Measurements from ENCODE around the gene THSD4.

THSD4 gene

GRCh38 chr15:71543413-71543812 lies 428.1 kb downstream of the THSD4 start:
- H3K27ac ChIP-seq, result no peak overlapping the region
- H3K36me3 ChIP-seq, result no peaks in the 10 kb centered on the region
- no peaks in the 10 kb centered on the region for H4K20me1 ChIP-seq
- H3K4me2 ChIP-seq, result no peak overlapping the region
- H3K4me1 ChIP-seq, result no peaks in the 10 kb centered on the region
- no peaks in the 10 kb centered on the region for H3K9me3 ChIP-seq
- H3K27me3 ChIP-seq, result no peaks in the 10 kb centered on the region
- no peak overlapping the region for H3K9ac ChIP-seq
- no peak overlapping the region for H3K4me3 ChIP-seq
- TF ChIP-seq Cebpa-rat (IDR thresholded peaks at IDR 0.05), result no peak

GRCh38 chr15:71545223-71545760 lies 430.0 kb downstream of the THSD4 start:
- no peaks in the 10 kb centered on the region for H3K27me3 ChIP-seq
- no peak overlapping the region for H3K9ac ChIP-seq
- H3K36me3 ChIP-seq, result no peaks in the 10 kb centered on the region
- H3K4me2 ChIP-seq, result no peak overlapping the region
- no peak for TF ChIP-seq Cebpa-rat (IDR thresholded peaks at IDR 0.05)
- H3K4me1 ChIP-seq, result no peaks in the 10 kb centered on the region
- no peak overlapping the region for H3K27ac ChIP-seq
- no peaks in the 10 kb centered on the region for H3K9me3 ChIP-seq
- no peak overlapping the region for H3K4me3 ChIP-seq
- no peaks in the 10 kb centered on the region for H4K20me1 ChIP-seq

- Histone ChIP-seq H3K36me3 (no peaks in the 10 kb centered on the region), H4K20me1 (no peaks in the 10 kb centered on the region), H3K4me1 (no peaks in the 10 kb centered on the region), H3K4me3 (no peak overlapping the region), H3K27me3 (no peaks in the 10 kb centered on the region), H3K9ac (no peak overlapping the region), H3K27ac (no peak overlapping the region), H3K9me3 (no peaks in the 10 kb centered on the region), H3K4me2 (no peak overlapping the region)
- TF ChIP-seq Cebpa-rat (IDR thresholded peaks at IDR 0.05), result no peak
Observed at GRCh38 chr15:71545923-71546322, 430.7 kb downstream of the THSD4 start.

GRCh38 chr15:71547011-71547410 lies 431.7 kb downstream of the THSD4 start:
- TF ChIP-seq Cebpa-rat (IDR thresholded peaks at IDR 0.05), result no peak
- Histone ChIP-seq H3K4me3 (no peak overlapping the region), H3K27me3 (no peaks in the 10 kb centered on the region), H3K9me3 (no peaks in the 10 kb centered on the region), H3K27ac (no peak overlapping the region), H3K36me3 (no peaks in the 10 kb centered on the region), H3K4me1 (no peaks in the 10 kb centered on the region), H3K9ac (no peak overlapping the region), H3K4me2 (no peak overlapping the region), H4K20me1 (no peaks in the 10 kb centered on the region)

GRCh38 chr15:71548401-71548807 lies 433.1 kb downstream of the THSD4 start:
- Histone ChIP-seq H3K4me3 (no peak overlapping the region), H3K9ac (no peak overlapping the region), H3K27me3 (no peaks in the 10 kb centered on the region), H3K36me3 (no peaks in the 10 kb centered on the region), H3K4me1 (no peaks in the 10 kb centered on the region), H4K20me1 (no peaks in the 10 kb centered on the region), H3K9me3 (no peaks in the 10 kb centered on the region), H3K4me2 (no peak overlapping the region), H3K27ac (no peak overlapping the region)
- no peak for TF ChIP-seq Cebpa-rat (IDR thresholded peaks at IDR 0.05)

GRCh38 chr15:71549091-71549490 lies 433.8 kb downstream of the THSD4 start:
- no peaks in the 10 kb centered on the region for H3K4me1 ChIP-seq
- H3K9me3 ChIP-seq, result no peaks in the 10 kb centered on the region
- H3K27ac ChIP-seq, result no peak overlapping the region
- no peaks in the 10 kb centered on the region for H3K36me3 ChIP-seq
- H3K4me3 ChIP-seq, result no peak overlapping the region
- H3K27me3 ChIP-seq, result no peaks in the 10 kb centered on the region
- no peak overlapping the region for H3K9ac ChIP-seq
- TF ChIP-seq Cebpa-rat (IDR thresholded peaks at IDR 0.05), result no peak
- H3K4me2 ChIP-seq, result no peak overlapping the region
- H4K20me1 ChIP-seq, result no peaks in the 10 kb centered on the region

GRCh38 chr15:71549697-71550096 lies 434.4 kb downstream of the THSD4 start:
- TF ChIP-seq Cebpa-rat (IDR thresholded peaks at IDR 0.05), result no peak
- H3K4me1 ChIP-seq, result no peaks in the 10 kb centered on the region
- no peak overlapping the region for H3K9ac ChIP-seq
- H3K9me3 ChIP-seq, result no peaks in the 10 kb centered on the region
- H3K4me3 ChIP-seq, result no peak overlapping the region
- H3K27me3 ChIP-seq, result no peaks in the 10 kb centered on the region
- no peaks in the 10 kb centered on the region for H4K20me1 ChIP-seq
- H3K4me2 ChIP-seq, result no peak overlapping the region
- no peak overlapping the region for H3K27ac ChIP-seq
- no peaks in the 10 kb centered on the region for H3K36me3 ChIP-seq

GRCh38 chr15:71551566-71551965 lies 436.3 kb downstream of the THSD4 start:
- no peak overlapping the region for H3K27ac ChIP-seq
- H3K36me3 ChIP-seq, result no peaks in the 10 kb centered on the region
- no peaks in the 10 kb centered on the region for H3K9me3 ChIP-seq
- no peak overlapping the region for H3K4me3 ChIP-seq
- no peak for TF ChIP-seq Cebpa-rat (IDR thresholded peaks at IDR 0.05)
- H3K4me1 ChIP-seq, result no peaks in the 10 kb centered on the region
- no peaks in the 10 kb centered on the region for H4K20me1 ChIP-seq
- no peak overlapping the region for H3K4me2 ChIP-seq
- no peak overlapping the region for H3K9ac ChIP-seq
- H3K27me3 ChIP-seq, result no peaks in the 10 kb centered on the region

- Histone ChIP-seq H3K36me3 (no peaks in the 10 kb centered on the region), H3K4me2 (no peak overlapping the region), H3K4me1 (no peaks in the 10 kb centered on the region), H3K27me3 (no peaks in the 10 kb centered on the region), H3K27ac (no peak overlapping the region), H3K4me3 (no peak overlapping the region), H3K9ac (no peak overlapping the region), H3K9me3 (no peaks in the 10 kb centered on the region), H4K20me1 (no peaks in the 10 kb centered on the region)
- TF ChIP-seq Cebpa-rat (IDR thresholded peaks at IDR 0.05), result no peak
Observed at GRCh38 chr15:71559098-71559497, 443.8 kb downstream of the THSD4 start.

- H4K20me1 ChIP-seq, result no peaks in the 10 kb centered on the region
- no peaks in the 10 kb centered on the region for H3K4me1 ChIP-seq
- no peak overlapping the region for H3K4me3 ChIP-seq
- H3K9me3 ChIP-seq, result no peaks in the 10 kb centered on the region
- no peak overlapping the region for H3K27ac ChIP-seq
- H3K4me2 ChIP-seq, result no peak overlapping the region
- no peaks in the 10 kb centered on the region for H3K36me3 ChIP-seq
- H3K27me3 ChIP-seq, result no peaks in the 10 kb centered on the region
- TF ChIP-seq Cebpa-rat (IDR thresholded peaks at IDR 0.05), result no peak
- no peak overlapping the region for H3K9ac ChIP-seq
Observed at GRCh38 chr15:71559616-71560015, 444.3 kb downstream of the THSD4 start.

- H3K4me2 ChIP-seq, result no peak overlapping the region
- no peak overlapping the region for H3K4me3 ChIP-seq
- H3K9me3 ChIP-seq, result no peaks in the 10 kb centered on the region
- no peak overlapping the region for H3K9ac ChIP-seq
- no peaks in the 10 kb centered on the region for H4K20me1 ChIP-seq
- no peaks in the 10 kb centered on the region for H3K4me1 ChIP-seq
- H3K36me3 ChIP-seq, result no peaks in the 10 kb centered on the region
- no peak for TF ChIP-seq Cebpa-rat (IDR thresholded peaks at IDR 0.05)
- H3K27ac ChIP-seq, result no peak overlapping the region
- no peaks in the 10 kb centered on the region for H3K27me3 ChIP-seq
Observed at GRCh38 chr15:71562251-71562650, 447.0 kb downstream of the THSD4 start.

Measured in BLaER1 (cell line).